Coronary artery (tissue), 2 donors: Measurements from ENCODE around the gene PKMYT1.

ENCODE experiments used
- DNase-seq: peaks from one replicate; pipeline ENCODE4 v3.0.0-alpha.2; 2017; ENCODE audit warnings: low spot score
- H3K27ac ChIP-seq, 2 donors: fragments of 200-600 bp; sonication (generic); one replicate each; pipeline ENCODE4 v1.5.1; 2016 to 2019
- H3K4me3 ChIP-seq: fragments of 200-600 bp; sonication (generic); 2 replicates; pipeline ENCODE4 v1.5.1; 2016; ENCODE audit warnings: mild to moderate bottlenecking, moderate library complexity
- TF ChIP-seq, protein P1 (sequence below): fragments of 200-600 bp; sonication (generic); IDR thresholded peaks from one replicate; pipeline ENCODE4 v1.5.1; 2019; ENCODE audit warnings: antibody characterized with exemption

The PKMYT1 gene

DNA sequence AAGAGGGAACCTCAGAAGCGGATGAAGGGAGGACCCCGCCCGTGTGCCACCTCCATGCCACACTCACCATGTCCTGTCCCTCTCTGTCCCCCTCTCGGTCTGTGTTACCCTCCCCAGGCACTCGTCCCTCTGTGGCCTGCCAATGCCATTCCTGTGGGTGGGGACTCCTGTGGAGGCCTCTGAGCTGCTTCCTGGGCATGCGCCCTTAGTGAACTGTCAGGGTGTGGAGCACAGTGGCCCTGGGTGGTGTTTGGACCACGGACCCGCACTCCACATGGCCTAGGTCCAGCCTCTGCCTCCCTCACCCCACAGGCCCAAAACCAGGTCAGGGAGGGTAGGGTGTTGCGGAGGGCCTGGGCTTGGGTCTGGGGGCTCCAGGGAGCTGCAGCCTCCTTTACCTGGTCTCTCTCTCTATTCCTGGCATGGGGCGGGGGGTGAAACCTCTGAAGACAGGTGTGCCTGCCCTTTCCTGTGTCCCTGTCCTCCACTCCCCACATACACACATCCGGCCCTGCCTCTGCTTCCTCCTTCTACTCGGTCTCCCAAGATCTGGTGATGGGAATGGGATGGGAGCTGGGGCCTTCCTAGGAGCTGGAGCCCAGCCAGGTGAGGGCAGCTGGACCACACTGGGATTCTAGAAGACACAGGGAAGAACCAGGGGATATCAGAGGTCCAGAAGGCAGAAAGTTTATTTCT is 11.5 kb upstream of the PKMYT1 start:
- H3K27ac ChIP-seq, result no peak overlapping the region
- DNase-seq, result no peak
- H3K4me3 ChIP-seq, result no peak overlapping the region
- TF ChIP-seq, protein P1, sequence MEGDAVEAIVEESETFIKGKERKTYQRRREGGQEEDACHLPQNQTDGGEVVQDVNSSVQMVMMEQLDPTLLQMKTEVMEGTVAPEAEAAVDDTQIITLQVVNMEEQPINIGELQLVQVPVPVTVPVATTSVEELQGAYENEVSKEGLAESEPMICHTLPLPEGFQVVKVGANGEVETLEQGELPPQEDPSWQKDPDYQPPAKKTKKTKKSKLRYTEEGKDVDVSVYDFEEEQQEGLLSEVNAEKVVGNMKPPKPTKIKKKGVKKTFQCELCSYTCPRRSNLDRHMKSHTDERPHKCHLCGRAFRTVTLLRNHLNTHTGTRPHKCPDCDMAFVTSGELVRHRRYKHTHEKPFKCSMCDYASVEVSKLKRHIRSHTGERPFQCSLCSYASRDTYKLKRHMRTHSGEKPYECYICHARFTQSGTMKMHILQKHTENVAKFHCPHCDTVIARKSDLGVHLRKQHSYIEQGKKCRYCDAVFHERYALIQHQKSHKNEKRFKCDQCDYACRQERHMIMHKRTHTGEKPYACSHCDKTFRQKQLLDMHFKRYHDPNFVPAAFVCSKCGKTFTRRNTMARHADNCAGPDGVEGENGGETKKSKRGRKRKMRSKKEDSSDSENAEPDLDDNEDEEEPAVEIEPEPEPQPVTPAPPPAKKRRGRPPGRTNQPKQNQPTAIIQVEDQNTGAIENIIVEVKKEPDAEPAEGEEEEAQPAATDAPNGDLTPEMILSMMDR, result no peak

DNA sequence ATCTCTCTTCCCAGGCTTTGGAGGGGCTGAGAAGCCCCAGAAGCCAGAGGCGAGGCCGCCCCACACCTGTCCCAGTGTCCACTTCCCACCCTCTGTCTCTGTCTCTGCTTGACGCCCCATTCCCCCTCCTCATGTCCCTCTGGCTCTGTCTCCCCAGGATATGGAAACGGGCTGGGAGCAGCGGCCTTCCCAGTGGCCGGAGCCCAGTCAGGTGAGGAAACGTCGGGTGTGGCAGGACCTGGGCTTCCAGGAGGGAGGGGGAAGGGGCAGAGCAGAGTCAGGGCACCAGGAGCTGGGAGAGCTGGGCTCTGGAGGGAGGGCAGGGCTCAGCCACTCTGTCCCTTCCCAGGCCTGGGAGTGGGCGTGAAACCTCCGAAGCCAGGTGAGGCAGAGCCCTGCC is 10.6 kb upstream of the PKMYT1 start:
- TF ChIP-seq, protein P1, result no peak
- Histone ChIP-seq H3K27ac (no peak overlapping the region), H3K4me3 (no peak overlapping the region)
- DNase-seq, result no peak

DNA sequence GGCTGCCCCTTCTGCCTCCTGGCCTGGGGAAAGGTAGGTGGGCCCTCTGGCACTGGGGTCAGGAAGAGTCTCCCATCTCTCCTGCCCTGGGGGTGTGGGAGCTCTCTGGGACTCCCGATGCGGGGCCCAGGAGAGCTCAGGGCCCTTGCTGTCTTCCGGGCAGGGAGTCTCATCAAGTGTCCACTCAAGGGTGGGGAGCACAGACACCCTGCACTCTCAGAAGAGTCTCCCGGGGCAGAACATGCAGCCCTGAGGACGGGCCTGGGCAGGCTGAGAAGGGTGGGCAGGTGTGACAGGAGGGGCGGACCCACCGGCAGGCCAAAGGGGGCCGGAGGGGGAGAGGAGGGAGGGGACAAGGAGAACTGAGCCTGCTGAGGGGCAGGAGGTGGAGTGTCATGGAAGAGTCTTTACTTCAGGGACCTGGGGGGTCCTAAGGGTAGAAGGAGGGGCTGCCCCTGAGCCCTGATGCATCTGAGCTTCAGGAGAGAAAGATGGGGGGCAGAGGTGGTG is 8.4 kb upstream of the PKMYT1 start:
- Histone ChIP-seq H3K4me3 (no peak overlapping the region), H3K27ac (no peak overlapping the region)
- DNase-seq, result no peak
- TF ChIP-seq, protein P1, result no peak

DNA sequence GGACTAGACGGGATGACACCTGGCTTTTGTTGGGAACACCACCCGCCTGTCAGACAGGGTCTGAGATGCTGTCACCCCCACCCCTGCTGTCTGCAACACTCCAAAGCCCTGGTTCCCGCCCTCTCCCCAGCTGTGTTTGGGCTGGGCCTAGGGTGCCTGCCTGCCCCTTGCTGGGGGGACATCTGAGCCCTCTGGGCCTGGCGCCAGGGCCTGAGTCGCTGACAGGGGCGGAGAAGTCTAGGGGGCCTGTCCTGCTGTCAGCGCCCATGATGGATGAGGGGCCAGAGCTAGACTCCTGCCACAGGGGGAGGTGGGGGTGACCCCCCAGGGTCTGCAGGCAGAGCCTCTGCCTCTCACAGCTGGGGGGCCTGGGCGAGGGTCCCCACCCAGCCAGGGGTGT is 7.6 kb upstream of the PKMYT1 start:
- Histone ChIP-seq H3K27ac (no peak overlapping the region), H3K4me3 (no peak overlapping the region)
- no peak for DNase-seq
- TF ChIP-seq, protein P1, result no peak

DNA sequence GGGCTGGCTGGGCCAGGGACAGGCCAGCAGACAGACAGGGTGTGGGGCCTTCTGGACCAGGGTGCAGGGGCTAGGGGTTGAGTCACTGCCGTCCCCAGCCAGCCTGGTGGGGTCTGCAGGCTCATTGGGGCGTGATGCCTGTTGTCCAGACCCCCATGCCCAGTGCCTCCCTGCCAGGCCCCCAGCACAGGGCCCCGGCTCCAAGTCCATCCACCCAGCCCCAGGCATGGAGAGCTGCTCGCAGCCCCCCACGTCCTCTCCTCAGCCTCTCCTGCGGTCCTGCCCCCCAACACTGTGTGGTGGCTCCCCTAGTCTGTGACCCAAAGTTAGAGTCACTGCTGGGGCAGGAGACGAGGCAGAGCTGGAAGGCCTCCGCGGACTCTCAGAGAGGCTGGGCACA is 7.0 kb upstream of the PKMYT1 start:
- Histone ChIP-seq H3K27ac (no peak overlapping the region), H3K4me3 (no peak overlapping the region)
- DNase-seq, result no peak
- TF ChIP-seq, protein P1, result no peak

DNA sequence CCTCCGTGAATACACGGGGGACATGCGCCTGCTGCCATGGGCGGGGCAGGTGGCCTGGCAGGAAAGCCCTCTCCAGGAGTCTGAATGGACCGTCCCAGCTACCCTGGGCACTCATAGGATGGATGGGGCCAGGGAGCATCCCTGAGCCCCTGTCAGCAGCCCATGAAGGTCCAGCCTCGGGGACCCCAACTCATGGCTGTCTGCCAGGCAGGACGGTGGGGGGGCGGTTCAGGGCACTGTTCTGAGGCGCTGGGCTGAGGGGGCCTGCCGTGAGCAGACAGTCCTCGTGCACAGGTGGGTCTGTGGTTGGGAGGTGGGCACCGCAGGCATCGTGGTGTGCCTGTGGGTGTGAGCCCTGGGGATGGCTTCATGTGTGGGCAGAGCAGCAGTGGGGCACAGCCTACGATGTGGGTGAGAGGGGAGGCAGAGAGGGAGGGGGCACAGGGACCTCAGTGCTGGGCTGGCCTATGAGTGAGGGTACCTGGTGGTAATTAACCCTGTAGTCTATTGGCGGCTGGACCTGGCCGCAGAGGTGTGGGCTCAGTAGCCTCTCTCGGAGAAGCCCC is 6.5 kb upstream of the PKMYT1 start:
- Histone ChIP-seq H3K4me3 (no peak overlapping the region), H3K27ac (no peak overlapping the region)
- TF ChIP-seq, protein P1, result no peak
- no peak for DNase-seq

DNA sequence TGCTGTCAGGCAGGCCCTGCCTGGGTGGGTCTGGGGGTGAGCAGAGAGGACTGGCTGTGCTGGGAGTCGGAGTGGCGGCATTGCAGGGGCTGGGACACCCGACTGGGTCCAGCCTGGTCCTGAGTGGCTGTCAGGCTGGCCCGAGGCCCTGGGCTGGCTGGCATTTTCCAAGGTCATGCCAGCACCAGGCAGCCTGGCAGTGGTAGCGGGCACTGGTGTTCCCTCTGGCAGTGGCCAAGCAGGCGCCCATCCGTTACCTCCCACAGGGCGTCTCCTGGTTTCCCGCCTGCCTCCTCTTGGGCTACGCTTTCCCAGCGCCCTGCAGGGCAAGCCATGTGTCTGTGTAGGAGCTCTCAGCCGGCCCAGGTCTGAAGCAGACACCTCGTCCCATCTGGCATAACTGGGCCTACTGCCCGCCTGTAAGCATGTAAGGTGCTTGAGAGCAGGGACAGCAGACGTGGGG is 5.7 kb upstream of the PKMYT1 start:
- DNase-seq, result no peak
- peak overlapping the region; percentile 0 to 68 for H3K27ac ChIP-seq
- no peak overlapping the region for H3K4me3 ChIP-seq
- TF ChIP-seq, protein P1, result no peak
